Motor neuron (in vitro differentiated cells): ENCODE data around the gene ATP2B1. TPM values are rescaled to one million over a fixed set of nuclear protein-coding genes. Genes with fewer than 3 reads are reported as not detected.
"Not testable (repeated sequence)": the region's sequence is repeated elsewhere in the genome, so short reads cannot be mapped to it uniquely, and the experiment has no call there.

Experiments
- ATAC-seq, 8 experiments: fragments of 200-7000 bp; cut with Tn5 transposase; replicated peaks in 6 of 8; 2 replicates each; pipeline ENCODE4 v1.8.0; 2021; ENCODE audit warnings: mild to moderate bottlenecking in 8 of 8, moderate library complexity in 8 of 8
- H3K27ac ChIP-seq, 2 donors: fragments of 250-450 bp; sonication (Bioruptor Pico); 2 replicates each; pipeline ENCODE4 v1.9.0; 2021; ENCODE audit warnings: antibody characterized with exemption in 2 of 2, mild to moderate bottlenecking in 2 of 2, moderate library complexity in 1 of 2
- H3K4me1 ChIP-seq, 2 donors: fragments of 250-450 bp; sonication (Bioruptor Pico); replicated peaks in 1 of 2; 2 replicates each; pipeline ENCODE4 v1.6.1; 2021; ENCODE audit warnings: antibody characterized with exemption in 2 of 2, mild to moderate bottlenecking in 2 of 2, moderate library complexity in 1 of 2
- H3K4me3 ChIP-seq, 5 donors: fragments of 250-450 bp; sonication (Bioruptor Pico); 2 replicates each; pipeline ENCODE4 v1.9.0; 2021; ENCODE audit warnings: antibody characterized with exemption in 5 of 5, mild to moderate bottlenecking in 5 of 5, moderate library complexity in 4 of 5
- WGBS, 10 experiments: fragments of 450-650 bp; shearing (Covaris generic); methylation state at CpG; one replicate each; pipeline ENCODE4 v1.0.0; 2022; 5-methylcytosine and 5-hydroxymethylcytosine counted together
- in situ Hi-C, 9 experiments: fragments of 400-800 bp; cut with MboI; loops; one replicate each; pipeline ENCODE4 v1.15.0; 2021; ENCODE audit warnings: low sequenced_read_pairs in 9 of 9, low pct_unique_long_range_greater_than_20kb in 2 of 9; ENCODE audit not compliant: unreplicated experiment in 9 of 9
- total RNA-seq, 8 experiments: library from RNA; unstranded; fragments of 300-600 nt; gene quantifications; 2 replicates each; pipeline versions ENCODE4 v1.2.3 to v1.2.4, GENCODE V29; 2022

ATP2B1 gene
- total RNA-seq, 8 experiments from 2014 or later = 54.8 to 107 (median 92.3) TPM

DNA sequence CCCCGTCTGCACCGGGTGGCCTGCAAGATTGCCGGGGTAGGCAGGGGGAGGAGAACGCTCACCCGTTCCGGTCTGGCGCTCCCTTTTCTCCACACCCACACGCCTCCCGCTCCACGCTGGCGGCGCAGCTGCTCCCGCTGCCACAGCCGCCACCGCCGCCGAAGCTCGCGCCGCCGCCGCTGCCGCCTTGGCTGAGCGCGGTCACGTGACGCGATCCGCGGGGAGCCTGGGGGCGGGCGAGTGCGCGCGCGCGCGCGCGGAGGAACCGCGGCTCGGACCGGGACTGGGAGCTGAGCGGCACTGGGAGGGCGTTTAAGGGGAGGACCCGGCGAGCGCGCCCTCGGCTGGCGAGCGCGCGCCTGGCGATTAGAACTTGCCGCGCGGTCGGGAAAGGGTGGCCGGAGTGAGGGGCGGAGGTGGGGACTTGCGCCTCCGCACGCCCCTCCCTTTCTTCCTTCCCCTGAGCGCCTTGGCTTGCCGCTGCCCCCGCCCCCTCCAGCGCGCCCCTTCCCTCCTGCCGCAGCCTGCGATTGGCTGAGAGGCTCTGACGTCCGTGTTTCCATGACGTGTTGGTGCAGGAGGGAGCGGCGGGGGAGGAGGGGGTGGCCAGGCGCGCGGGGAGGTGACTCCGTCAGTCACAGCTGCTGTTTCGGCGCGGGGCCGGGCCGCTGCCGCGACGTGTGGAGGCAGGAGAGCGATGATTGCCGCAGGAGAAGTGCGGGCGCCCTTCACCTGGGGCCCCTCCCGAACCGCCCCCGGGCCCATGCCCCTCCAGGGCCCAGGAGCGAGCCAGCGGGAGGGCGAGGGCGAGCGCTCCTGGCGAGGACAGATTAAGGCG lies 738 bp upstream of the ATP2B1 start:
- 0% methylated on average over 1 of the region's 103 CpGs; no CpG with 5 or more reads in 9 of the 10 experiments for WGBS, 10 experiments
- H3K4me3 ChIP-seq = peak overlapping the region; percentile 68 to 86 (median 75)

GRCh38 chr12:89707703-89708564 lies 704 bp downstream of the ATP2B1 start:
- H3K4me3 ChIP-seq = peak overlapping the region; percentile 68 to 86 (median 75)
- H3K4me1 ChIP-seq = peaks cover 0 to 7% of the 10 kb centered on the region in 2 donors
- H3K27ac ChIP-seq = peak overlapping the region; percentile 95 to 96
- 0 to 1% (median 0%) methylated on average over 1 to 13 of the region's 73 CpGs; no CpG with 5 or more reads in 5 of the 10 experiments for WGBS, 10 experiments
- in situ Hi-C loops = loop anchor here in 2 of 9 experiments (10.0 to 25.0 kb wide), 3 partner anchors 163 to 529 kb away; partner anchors contain the start of gene POC1B (in 1 of the 2)
- no peak for ATAC-seq

More for the DNA sequence above, 738 bp upstream of the ATP2B1 start:
- peak overlapping the region; percentile 95 to 96 for H3K27ac ChIP-seq
- H3K4me1 ChIP-seq = peaks cover 0 to 7% of the 10 kb centered on the region in 2 donors
- in situ Hi-C loops = loop anchor here in 2 of 9 experiments (10.0 to 25.0 kb wide), 3 partner anchors 165 to 528 kb away; partner anchors contain the start of gene POC1B (in 1 of the 2)
- peak; percentile 68 to 85 (median 82) for ATAC-seq

DNA sequence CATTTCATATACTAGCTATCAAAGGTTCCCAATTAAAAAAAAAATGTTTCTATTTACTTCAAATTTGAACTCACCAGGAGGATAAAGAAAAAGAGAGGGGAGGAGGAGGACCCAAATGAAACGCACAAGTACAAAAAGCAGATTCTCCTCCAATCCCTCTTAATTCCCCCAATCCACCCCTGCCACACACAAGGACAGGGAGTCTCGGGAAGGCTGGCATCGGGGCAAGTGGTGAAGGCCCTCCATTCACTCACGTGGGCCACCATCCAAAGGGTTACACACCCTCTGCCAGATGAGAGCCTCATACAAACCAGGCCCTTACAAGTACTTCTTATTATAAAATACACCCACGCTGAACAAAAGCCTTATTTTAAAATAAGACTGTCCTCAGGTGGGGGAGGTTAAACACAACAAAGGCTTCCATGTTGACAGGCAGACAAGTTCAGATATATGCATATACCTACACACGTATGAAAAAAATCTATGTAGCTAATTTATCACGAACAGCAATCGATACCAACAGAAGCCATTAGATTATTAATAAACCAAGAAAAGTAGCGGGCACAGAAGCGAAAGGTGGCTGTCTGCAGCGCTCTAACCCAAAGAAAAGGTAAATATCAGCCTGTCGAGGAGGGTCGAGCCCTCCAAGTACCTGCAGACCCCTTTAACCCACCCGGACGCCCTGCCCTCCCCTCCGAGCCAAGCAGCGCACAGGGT lies 1.5 kb downstream of the ATP2B1 start:
- peaks cover 0 to 7% of the 10 kb centered on the region in 2 donors for H3K4me1 ChIP-seq
- H3K4me3 ChIP-seq = peak overlapping the region; percentile 68 to 86 (median 75)
- WGBS, 10 experiments = 0 to 14% (median 3%) methylated on average over 1 to 12 of the region's 17 CpGs; no CpG with 5 or more reads in 2 of the 10 experiments
- no peak for ATAC-seq
- H3K27ac ChIP-seq = peak overlapping the region in 1 of 2 donors; percentile 96
- in situ Hi-C loops = loop anchor here in 2 of 9 experiments (10.0 to 25.0 kb wide), 3 partner anchors 162 to 530 kb away; partner anchors contain the start of gene POC1B (in 1 of the 2)

GRCh38 chr12:89706551-89706950 lies 2.1 kb downstream of the ATP2B1 start:
- in situ Hi-C loops = loop anchor here in 2 of 9 experiments (10.0 to 25.0 kb wide), 3 partner anchors 162 to 531 kb away; partner anchors contain the start of gene POC1B (in 1 of the 2)
- H3K4me3 ChIP-seq = peak overlapping the region; percentile 68 to 86 (median 75)
- 0 to 65% (median 40%) methylated on average over 1 to 7 of the region's 7 CpGs; no CpG with 5 or more reads in 1 of the 10 experiments for WGBS, 10 experiments
- H3K4me1 ChIP-seq = peaks cover 0 to 7% of the 10 kb centered on the region in 2 donors
- no peak overlapping the region for H3K27ac ChIP-seq
- no peak for ATAC-seq

- Histone ChIP-seq H3K4me1 (peaks cover 0 to 7% of the 10 kb centered on the region in 2 donors), H3K4me3 (no peak overlapping the region), H3K27ac (no peak overlapping the region)
- WGBS, 10 experiments = 25 to 91% (median 70%) methylated on average over 1 of the region's 1 CpG; no CpG with 5 or more reads in 3 of the 10 experiments
- in situ Hi-C loops = loop anchor here in 2 of 9 experiments (10.0 to 25.0 kb wide), 3 partner anchors 160 to 533 kb away; partner anchors contain the start of gene POC1B (in 1 of the 2)
- ATAC-seq = no peak
These were observed 4.2 kb downstream of the ATP2B1 start for GRCh38 chr12:89704457-89704856.

DNA sequence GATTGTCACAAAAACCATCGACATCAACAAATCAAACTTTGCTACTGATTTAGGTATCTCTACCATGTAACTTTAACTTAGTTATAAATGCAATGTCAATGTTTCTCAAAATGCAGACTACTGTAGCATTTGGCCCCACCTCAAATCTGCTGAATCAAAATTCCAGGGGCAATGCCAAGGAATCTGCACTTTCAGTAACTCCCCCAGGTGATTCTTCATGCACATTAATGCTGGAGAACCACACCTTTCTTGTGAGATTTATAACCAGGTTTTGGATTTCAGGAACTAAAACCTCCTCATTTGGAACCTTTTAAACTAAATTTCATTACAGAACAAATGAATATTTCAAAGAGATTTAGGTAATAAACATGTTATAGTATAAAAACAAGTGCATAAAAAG lies 4.9 kb downstream of the ATP2B1 start:
- H3K4me3 ChIP-seq = no peak overlapping the region
- WGBS, 10 experiments = 43 to 100% (median 100%) methylated on average over 1 of the region's 1 CpG; no CpG with 5 or more reads in 2 of the 10 experiments
- H3K4me1 ChIP-seq = peaks cover 0 to 7% of the 10 kb centered on the region in 2 donors
- no peak overlapping the region for H3K27ac ChIP-seq
- in situ Hi-C loops = loop anchor here in 2 of 9 experiments (10.0 to 25.0 kb wide), 3 partner anchors 159 to 534 kb away; partner anchors contain the start of gene POC1B (in 1 of the 2)
- ATAC-seq = no peak

DNA sequence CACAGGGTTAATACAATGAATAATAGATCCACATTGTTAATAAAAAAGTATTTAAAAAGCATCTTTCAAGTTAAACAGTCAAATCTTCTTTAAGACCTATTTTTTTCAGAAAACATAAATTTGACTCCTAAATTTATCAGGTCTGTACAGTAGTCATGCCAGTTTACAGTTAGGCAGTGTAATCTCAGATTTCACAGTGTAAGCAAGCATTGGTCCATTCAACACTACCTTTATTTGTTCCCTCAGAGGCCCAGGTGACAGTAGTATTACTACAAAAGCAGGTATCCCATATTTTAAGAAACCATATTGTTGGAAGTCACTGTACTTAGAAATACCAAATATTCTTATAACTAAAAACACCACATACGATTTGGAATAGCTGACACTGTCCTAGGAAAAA lies 6.1 kb downstream of the ATP2B1 start:
- in situ Hi-C loops = loop anchor here in 2 of 9 experiments (10.0 to 25.0 kb wide), 3 partner anchors 158 to 535 kb away; partner anchors contain the start of gene POC1B (in 1 of the 2)
- Histone ChIP-seq H3K4me3 (no peak overlapping the region), H3K4me1 (peaks cover 0 to 7% of the 10 kb centered on the region in 2 donors), H3K27ac (no peak overlapping the region)
- WGBS, 10 experiments = 73 to 100% (median 100%) methylated on average over 1 of the region's 1 CpG; no CpG with 5 or more reads in 2 of the 10 experiments
- ATAC-seq = no peak

DNA sequence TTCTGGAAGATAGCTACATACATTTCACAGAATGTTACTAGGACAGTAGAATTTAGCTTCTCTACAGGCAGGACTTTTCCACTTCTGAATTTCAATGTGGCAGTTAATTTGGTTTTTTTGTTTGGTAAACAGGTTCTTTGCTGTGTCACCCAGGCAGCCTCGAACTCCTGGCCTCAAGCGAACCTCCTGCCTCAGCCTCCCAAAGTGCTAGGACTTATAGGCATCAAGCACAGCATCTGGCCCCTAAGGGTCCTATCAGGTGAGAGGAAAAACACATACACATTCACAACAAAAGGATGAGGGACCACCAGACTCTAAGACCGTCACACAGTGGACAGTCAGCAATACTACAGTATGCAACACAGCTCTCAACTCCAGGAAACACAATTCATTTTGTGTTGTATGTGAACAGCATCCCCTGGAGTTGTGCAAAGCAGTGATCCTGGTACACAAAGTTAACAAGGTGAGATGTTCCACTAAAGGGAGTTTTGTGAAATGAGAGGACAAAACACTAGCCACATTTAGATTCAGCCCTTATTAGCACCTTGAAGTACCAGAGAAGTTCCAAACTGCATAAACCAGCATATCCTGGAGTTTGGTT lies 6.9 kb downstream of the ATP2B1 start:
- no peak for ATAC-seq
- no peak overlapping the region for H3K27ac ChIP-seq
- in situ Hi-C loops = loop anchor here in 2 of 9 experiments (10.0 to 25.0 kb wide), 3 partner anchors 157 to 536 kb away; partner anchors contain the start of gene POC1B (in 1 of the 2)
- no peak overlapping the region for H3K4me3 ChIP-seq
- H3K4me1 ChIP-seq = peaks cover 0 to 7% of the 10 kb centered on the region in 2 donors
- 93 to 100% (median 95%) methylated on average over 1 to 3 of the region's 3 CpGs; no CpG with 5 or more reads in 4 of the 10 experiments for WGBS, 10 experiments

- WGBS, 10 experiments = 92 to 100% (median 93%) methylated on average over 2 to 4 of the region's 4 CpGs; no CpG with 5 or more reads in 2 of the 10 experiments
- H3K4me1 ChIP-seq = peaks cover 0 to 3% of the 10 kb centered on the region in 2 donors
- in situ Hi-C loops = loop anchor here in 2 of 9 experiments (10.0 to 25.0 kb wide), 3 partner anchors 156 to 537 kb away; partner anchors contain the start of gene POC1B (in 1 of the 2)
- H3K4me3 ChIP-seq = no peak overlapping the region
- ATAC-seq = no peak
- no peak overlapping the region for H3K27ac ChIP-seq
These were observed 8.3 kb downstream of the ATP2B1 start for GRCh38 chr12:89700191-89700810.

GRCh38 chr12:89698607-89699006 lies 10.0 kb downstream of the ATP2B1 start:
- WGBS, 10 experiments = 60 to 100% (median 92%) methylated on average over 1 to 2 of the region's 2 CpGs; no CpG with 5 or more reads in 3 of the 10 experiments
- no peaks in the 10 kb centered on the region for H3K4me1 ChIP-seq
- in situ Hi-C loops = no loop called here
- ATAC-seq = no peak
- H3K4me3 ChIP-seq = no peak overlapping the region
- H3K27ac ChIP-seq = no peak overlapping the region

DNA sequence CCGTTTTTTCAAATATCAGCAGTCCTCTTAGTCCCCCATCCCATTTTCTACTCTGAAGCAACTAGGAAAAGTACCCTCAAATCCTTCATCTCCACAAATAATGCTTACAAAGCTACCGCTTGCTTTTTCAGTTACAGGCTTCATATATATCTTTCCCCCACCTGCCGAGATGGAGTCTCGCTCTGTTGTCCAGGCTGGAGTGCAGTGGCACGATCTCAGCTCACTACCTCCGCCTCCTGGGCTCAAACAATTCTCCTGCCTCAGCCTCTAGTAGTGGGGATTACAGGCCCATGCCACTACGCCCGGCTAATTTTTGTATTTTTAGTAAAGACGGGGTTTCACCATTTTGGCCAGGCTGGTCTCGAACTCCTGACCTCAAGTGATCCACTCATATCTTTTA lies 10.9 kb downstream of the ATP2B1 start:
- H3K4me1 ChIP-seq, ATAC-seq, H3K4me3 ChIP-seq, H3K27ac ChIP-seq, in situ Hi-C loops: not testable (repeated sequence)
- WGBS, 10 experiments = 80 to 100% (median 97%) methylated on average over 1 to 10 of the region's 10 CpGs
